Kidney glomerular epithelial cell (primary cell): Measurements from ENCODE around the gene CACNA1H.
"Not testable (repeated sequence)": the region's sequence is repeated elsewhere in the genome, so short reads cannot be mapped to it uniquely, and the experiment has no call there.

Source experiments
- DNase-seq: peaks from one replicate; lab custom pipeline; 2025; lab: John Stamatoyannopoulos, UW

CACNA1H gene

DNA sequence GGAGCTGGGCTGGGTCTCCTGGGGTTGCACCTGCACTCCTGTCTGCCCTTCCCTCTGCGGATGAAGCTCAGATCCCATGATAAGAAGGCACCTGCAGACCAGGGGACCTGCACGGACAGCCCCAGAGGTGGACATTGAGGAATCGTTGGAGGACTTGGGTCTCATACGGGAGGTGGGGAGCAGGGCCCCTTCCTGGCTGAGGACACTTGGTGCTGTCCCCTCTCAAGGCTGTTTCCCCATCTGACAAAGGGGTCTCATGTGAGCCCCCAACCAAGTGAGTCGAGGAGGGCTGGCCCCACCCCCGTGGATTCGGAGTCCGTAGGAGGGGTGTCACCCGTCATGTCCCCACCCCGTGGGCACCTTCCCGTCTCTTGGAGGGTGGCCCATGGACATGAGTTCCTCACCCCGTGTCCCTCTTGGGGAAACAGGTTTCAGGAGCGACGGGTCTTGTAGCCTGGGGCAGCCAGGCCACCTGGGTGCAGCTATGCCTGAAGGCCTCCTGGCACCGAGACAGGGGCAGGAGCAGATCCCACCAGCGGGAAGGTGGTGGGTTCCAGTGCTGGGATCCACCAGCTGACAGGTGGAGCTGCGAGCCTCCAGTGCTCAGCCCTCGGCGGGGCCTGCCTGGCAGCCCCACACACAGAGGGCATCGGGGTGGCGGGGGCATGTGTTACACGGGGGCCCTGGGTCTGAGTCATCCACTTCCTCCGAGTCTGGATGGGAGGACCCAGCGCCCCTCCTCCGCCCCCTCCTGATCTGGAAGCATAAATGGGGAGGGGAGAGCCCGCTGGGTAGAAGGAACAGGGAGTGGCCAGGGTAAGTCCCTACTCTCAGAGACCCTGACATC is 102.6 kb downstream of the CACNA1H start, which contains the start of gene TPSD1:
TSS of gene TPSD1 (plus strand) at position 794 of the 847 bp plus-strand sequence. CDS start 212 bp downstream, outside the sequence.
- not testable (repeated sequence) for DNase-seq

DNA sequence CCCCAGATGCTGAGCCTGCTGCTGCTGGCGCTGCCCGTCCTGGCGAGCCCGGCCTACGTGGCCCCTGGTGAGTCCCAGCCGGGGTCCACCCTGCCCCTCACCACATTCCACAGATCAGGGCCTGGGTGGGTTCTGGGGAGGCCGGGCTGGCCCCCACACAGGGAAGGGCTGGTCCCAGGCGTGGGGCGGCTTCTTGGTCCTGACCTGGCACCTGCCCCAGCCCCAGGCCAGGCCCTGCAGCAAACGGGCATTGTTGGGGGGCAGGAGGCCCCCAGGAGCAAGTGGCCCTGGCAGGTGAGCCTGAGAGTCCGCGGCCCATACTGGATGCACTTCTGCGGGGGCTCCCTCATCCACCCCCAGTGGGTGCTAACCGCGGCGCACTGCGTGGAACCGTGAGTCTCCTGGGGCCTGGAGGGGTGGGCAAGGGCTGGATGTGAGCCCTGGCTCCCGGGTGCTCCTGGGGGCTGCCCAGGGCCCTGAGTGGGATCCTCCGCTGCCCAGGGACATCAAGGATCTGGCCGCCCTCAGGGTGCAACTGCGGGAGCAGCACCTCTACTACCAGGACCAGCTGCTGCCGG is 103.5 kb downstream of the CACNA1H start:
- DNase-seq = not testable (repeated sequence)

DNA sequence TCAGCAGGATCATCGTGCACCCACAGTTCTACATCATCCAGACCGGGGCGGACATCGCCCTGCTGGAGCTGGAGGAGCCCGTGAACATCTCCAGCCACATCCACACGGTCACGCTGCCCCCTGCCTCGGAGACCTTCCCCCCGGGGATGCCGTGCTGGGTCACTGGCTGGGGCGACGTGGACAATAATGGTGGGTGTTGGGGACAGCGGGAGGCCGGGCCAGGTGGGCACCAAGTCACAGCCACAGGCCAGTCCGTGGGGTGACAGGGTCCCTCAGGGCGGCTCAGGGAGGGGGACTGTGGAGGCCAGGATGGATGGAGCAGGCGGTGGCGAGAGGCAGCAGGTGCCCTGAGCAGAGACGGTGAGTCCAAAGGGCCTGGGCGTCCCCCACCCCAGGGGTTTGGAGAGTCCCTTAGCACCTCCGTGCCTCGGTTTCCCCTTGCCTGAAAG is 104.0 kb downstream of the CACNA1H start:
- DNase-seq = no peak

DNA sequence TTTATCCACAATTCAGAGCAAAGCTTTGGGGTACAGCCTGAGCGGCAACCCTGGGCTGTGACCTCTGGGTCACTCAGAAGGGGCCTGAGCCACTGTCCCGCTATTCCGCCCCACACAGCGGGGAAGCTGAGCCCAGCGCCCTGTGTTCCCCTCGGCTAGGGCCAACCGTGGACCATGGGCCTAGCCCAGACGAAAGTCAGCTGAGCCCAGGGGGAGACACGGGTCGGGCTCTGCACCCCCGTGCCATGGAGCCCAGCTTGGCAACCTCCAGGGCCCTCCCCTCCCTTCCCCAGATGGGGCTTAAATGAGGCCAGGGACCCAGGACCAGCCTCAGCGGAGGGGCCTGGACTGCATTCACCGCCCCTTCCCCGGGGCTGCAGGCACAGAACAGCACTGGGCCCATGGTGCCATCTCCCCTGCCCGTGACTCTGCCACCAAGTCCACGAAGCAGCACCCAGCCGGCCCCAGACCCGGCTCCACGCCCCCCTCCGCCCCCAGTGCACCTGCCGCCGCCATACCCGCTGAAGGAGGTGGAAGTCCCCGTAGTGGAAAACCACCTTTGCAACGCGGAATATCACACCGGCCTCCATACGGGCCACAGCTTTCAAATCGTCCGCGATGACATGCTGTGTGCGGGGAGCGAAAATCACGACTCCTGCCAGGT is 104.8 kb downstream of the CACNA1H start:
- DNase-seq = no peak

DNA sequence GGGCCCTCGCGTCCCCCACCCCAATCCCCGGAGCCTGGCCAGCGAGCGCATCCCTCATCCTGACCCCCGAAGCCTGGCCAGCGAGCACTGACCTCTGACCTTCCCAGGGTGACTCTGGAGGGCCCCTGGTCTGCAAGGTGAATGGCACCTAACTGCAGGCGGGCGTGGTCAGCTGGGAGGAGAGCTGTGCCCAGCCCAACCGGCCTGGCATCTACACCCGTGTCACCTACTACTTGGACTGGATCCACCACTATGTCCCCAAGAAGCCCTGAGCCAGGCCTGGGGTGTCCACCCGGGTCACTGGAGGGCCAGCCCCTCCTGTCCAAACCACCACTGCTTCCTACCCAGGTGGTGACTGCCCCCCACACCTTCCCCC is 105.3 kb downstream of the CACNA1H start:
- no peak for DNase-seq

DNA sequence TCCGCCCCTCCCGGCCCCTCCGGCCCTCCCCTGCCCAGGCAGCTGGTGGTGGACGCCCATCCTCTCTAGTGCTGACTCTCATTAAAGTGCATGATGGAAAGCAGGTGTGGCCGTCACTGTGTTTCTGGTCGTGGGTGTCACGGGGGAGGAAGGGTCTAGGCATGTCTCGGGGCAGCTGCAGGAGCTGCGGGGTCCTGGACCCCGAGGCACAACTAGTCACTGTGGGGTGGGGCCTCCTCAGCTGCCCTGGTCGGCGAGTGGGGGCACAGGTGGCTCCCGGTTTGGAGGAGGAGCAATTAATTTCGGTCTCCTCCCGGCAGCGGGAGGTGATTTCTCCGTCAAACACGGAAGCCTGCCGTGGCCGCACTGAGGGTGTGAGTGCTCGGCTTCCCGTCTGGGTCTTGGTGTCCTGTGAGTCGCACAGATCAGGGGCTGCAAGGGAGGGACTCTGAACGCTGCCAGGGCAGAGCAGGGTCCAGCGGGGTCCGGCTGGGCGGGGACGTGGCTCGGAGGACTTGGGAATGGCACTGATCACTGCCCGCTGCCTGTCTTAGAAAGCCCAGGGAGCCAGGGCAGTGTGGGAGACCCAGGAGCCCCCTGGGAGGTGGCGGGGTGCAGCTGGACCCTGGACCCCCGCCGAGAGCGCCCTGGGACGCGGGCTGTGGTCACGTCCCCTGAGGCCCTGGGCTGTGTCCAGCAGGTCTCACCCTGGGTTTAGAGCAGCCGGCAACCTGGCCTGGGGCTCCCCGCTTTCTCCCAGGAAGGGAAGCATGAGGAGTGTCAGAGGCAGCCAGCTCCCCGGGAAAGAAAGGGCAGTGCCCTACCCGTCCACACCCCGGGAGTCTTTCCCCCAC is 106.2 kb downstream of the CACNA1H start:
- no peak for DNase-seq

DNA sequence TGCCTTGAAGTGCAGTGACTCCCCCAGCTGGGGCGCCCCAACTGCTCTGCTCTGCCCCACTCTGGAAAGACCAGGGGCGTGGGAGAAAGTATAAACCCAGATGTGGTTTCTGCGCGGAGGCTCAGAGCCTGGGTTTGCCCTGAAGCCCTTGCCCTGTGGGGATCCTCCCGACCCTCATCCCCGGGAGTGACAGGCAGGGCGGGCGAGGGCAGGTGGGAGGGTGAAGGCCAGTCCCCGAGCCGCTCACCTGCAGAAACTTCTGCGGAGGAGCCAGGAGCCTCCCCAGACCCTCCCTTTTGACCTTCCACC is 106.8 kb downstream of the CACNA1H start:
- no peak for DNase-seq

DNA sequence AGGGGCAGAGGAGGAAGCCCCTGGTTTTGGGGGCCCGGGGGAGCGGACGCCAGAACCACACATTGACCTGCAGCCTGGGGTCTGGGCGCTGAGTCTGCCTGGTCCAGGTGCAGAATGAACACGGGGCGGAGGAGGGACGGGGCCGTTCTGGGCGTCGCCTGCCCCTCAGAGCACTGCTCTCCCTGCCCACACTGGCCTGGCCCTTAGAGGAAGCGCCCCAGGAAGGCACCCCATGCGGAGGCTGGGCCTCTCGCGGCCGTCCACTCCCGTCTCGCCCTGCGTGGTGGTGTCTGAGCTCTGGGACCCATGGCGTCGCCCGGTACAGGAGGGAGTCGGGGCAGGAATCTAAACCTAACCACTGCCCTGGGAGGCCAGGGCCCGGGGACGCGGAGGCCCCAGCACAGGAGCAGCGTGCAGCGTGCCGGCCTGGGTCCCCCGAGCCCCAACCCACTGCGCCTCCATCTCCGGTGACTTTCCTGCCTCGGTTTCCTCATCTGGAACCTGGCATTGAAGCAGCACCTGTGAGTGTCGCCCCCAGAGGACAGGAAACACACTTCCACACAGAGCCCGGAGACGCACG is 107.3 kb downstream of the CACNA1H start:
- no peak for DNase-seq

DNA sequence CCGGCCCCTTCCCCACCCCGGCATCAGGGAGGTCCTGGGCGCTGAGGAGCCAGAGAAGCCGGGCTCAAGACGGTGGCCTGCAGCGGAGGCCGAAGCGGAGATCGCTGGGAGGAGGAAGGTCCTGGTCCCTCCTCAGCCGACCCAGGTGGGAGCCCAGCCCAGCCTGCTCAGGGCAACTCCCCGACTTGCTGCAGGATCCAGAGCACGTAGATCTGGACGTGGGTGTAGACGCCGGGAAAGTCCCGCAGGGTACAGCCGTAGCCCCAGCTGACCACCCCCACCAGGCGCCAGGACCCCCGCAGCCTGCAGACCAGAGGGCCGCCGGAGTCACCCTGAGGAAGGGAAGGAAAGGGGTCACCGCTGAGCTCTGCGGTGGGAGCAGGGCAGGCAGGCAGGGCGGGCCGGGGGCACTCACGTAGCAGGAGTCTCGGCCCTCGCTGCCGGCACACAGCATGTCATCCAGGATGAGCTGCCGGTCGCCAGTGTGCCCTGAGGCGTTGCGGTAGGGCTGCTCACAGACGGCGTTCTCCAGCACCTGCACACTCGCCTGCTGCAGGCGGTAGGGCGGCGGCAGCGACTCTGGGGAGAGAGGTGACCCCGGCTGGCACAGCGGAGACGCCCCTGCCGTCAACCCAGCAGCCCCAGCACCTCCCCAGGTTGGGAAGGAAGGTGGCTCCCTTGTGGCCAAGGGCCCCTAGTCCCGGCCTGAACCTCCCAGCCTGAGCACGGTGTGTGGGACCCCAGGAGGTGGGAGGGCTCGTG is 108.4 kb downstream of the CACNA1H start:
- no peak for DNase-seq

DNA sequence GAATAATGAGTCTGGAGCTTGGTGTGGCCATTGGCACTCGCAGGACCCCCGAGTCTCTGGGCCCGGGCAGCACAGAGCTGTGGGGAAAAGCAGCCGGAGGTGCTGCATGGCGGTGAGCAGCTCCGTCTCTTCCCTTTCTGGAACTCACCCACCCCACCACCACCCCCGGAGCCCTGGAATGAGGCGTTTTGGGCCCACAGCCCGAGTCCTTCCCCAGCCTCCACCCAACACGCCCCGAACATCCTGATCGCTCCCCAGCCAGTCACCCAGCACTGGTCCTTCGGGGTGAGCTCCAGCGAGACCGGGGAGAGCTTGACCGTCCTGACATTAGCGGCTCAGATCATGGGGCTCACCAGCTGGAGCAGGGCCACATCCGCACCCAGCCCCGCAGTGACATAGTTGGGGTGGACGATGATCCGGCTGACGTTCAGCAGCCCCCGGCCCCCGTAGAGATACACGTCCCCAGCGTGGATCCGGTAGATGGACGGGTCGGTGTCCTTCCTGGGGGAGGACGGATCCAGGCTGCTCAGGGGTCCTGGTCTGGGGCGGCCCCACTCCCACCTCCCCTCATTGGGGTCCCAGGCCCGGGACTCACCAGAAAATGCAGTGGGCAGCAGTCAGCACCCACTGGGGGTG is 109.4 kb downstream of the CACNA1H start:
- DNase-seq = no peak

DNA sequence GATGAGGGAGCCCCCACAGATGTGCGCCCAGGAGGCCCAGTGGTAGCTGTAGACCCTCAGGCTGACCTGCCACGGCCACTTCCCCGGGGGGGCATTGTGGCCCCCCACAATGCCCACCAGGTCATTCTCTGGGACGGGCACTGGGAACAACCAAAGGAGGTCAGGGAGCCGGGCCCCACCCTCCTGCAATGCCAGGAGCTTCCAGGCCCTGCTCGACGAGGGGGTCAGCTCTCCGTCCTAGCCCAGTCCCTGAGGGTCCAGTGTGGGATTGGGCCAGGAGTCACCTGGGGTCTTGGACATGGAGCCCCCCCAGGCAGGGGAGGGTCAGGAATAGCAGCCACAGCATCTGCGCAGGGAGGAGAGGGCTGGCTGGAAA is 109.9 kb downstream of the CACNA1H start:
- DNase-seq = no peak

DNA sequence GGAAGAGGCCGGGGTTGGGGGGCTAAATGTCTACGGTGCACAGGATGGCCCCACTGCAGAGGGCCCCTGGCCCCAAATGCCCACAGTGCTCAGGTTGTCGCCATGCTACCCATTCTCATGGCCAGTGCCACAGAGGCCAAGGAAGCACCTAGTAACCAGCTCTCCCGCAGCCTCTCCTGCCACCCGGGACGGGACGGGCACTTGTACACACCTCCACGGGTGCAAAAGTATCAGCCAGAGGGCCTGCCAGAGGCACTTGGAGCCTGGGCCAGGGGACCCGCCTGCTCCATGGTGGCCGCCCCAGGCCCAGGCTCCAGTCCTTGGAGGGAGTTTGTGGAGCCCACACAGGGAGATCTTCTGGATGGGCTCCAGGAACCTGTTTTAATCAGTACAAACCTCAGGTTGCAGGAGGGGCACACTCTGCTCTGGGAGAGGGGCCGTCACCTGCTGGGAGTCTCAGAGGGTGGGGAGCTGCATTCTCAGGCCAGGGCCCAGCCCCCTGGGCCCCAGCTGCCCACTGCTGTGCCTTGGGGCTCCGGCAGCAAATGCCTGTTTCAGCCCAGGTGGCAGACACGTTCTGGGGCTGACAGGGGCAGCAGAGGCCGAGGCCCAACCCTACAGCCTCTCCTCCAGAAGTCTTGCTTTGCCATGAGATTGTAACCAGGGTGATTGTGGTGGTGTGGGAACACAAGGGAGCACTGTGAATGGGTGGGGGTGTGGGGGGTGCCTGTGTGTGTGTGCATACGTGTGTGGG is 110.9 kb downstream of the CACNA1H start:
- DNase-seq = no peak

DNA sequence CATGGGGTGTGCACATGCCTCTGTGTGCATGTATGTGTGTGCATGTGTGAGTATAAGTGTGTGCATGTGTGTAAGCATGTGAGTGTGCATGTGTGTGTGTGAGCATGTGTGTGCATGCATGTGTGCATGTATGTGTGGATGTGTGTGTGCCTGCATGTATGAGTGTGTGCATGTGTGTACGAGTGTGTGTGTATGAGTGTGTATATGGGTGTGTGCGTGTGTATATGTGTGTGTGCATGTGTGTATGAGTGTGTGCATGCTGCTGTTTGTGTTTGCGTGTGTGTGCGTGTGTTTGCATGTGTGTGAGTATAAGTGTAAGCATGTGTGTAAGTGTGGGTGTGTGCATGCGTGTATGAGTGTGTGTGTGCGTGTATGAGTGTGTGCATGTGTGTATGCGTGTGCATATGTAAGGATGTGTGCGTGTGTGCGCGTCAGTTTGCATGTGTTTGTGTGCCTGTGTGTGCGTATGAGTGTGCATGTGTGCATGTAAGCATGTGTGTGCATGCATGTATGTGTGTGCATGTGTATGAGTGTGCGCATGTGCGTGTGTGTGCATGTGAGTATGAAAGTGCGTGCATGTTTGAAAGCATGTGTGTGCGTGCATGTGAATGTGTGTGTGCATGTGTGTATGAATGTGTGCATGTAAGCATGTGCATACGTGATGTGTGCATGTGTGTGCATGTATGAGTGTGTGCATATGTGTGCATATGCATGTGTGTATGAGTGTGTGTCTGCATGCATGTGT is 111.6 kb downstream of the CACNA1H start:
- no peak for DNase-seq

DNA sequence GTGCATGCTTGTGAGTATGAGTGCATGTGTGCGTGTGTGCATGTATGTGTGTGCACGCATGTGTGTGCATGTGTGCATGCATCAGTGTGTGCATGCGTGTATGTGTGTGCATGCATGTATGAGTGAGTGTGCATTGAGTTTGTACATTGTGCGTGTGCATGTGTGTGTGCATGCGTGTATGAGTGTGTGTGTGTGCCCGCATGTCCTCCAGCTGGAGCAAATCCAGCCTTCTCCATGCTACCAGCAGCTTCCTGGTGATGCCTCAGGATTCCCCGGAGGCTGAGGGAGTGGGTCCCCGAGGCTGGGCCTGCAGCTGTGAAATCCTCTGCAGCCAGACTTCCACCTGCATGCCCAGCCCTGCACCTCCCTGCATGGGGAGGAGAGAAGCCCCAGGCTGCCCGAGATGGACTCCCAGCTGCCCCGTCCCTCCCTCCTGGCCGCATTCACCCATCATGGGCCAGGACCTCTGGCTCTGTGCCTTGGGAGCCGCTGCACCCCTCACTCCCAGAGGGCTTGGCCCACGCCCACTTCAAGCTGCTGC is 112.3 kb downstream of the CACNA1H start:
- no peak for DNase-seq

DNA sequence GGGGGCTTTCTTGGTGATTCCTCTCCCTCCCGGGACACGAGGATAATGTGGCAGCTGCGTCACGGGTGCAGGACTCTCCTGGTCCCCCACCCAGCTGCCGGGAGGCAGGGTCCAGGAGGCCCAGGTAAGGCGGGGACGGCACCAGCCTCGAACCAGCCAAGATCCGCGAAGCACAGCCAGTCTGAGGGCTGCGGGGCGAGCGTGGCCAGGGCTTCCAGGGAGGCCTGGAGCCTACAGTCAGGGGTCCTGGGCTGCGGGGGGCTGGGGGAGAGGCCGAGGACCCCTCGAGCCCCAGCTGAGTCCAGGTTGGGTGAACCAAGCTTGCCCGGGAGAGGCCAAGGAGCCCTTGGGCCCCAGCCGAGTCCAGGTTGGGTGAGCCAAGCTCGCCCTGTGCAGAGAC is 112.9 kb downstream of the CACNA1H start:
- DNase-seq = no peak

DNA sequence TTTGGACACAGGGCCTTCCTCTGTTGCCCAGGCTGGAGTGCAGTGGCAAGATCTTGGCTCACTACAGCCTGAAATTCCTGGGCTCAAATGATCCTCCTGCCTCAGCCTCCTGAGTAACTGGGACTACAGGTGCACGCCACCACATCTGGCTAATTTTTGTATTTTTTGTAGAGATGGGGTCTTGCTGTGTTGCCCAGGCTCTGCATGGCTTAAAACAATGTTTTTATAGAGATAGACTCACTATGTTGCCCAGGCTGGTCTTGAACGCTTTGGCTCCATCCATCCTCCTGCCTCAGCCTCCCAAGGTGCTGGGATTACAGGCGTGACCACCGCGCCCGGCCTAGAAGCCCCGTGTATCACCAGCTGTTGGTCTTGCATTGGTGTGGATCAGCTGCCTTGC is 116.5 kb downstream of the CACNA1H start:
- not testable (repeated sequence) for DNase-seq

DNA sequence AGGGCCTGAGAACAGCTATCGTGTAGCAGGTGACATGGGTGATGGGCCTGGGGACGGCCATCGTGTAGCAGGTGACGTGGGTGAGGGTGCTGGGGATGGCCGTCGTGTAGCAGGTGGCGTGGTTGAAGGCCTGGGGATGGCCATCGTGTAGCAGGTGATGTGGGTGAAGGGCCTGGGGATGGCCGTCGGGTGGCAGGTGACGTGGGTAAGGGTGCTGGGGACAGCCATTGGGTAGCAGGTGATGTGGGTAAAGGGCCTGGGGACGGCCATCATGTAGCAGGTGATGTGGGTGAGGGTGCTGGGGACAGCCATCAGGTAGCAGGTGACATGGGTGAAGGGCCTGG is 118.4 kb downstream of the CACNA1H start:
- no peak for DNase-seq
